Fibroblast of gingiva (primary cell): ENCODE data around the gene NHERF1.

Source experiments
- DNase-seq: peaks from one replicate; pipeline ENCODE4 v3.0.0-alpha.2; 2011; ENCODE audit warnings: low read depth

Gene NHERF1

DNA sequence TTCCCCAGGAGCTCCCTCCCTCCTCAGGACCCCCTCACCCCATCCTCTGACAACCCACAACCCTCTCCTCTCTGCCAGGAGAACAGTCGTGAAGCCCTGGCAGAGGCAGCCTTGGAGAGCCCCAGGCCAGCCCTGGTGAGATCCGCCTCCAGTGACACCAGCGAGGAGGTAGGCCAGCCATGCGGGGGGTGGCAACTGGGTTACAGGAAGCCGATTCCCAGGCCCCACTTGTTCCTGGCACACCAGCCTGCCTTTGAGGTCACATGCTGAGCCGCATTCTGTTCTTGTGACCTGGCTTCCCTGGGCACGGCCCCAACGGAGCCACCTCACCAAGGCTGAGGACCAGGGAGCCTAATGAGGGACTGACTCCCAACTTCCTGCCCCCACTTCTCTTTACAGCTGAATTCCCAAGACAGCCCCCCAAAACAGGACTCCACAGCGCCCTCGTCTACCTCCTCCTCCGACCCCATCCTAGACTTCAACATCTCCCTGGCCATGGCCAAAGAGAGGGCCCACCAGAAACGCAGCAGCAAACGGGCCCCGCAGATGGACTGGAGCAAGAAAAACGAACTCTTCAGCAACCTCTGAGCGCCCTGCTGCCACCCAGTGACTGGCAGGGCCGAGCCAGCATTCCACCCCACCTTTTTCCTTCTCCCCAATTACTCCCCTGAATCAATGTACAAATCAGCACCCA, 19.8 kb downstream of the NHERF1 start:
- DNase-seq: peak; percentile 92

DNA sequence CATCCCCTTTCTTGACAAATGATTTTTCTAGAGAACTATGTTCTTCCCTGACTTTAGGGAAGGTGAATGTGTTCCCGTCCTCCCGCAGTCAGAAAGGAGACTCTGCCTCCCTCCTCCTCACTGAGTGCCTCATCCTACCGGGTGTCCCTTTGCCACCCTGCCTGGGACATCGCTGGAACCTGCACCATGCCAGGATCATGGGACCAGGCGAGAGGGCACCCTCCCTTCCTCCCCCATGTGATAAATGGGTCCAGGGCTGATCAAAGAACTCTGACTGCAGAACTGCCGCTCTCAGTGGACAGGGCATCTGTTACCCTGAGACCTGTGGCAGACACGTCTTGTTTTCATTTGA, 20.3 kb downstream of the NHERF1 start:
- DNase-seq: no peak

DNA sequence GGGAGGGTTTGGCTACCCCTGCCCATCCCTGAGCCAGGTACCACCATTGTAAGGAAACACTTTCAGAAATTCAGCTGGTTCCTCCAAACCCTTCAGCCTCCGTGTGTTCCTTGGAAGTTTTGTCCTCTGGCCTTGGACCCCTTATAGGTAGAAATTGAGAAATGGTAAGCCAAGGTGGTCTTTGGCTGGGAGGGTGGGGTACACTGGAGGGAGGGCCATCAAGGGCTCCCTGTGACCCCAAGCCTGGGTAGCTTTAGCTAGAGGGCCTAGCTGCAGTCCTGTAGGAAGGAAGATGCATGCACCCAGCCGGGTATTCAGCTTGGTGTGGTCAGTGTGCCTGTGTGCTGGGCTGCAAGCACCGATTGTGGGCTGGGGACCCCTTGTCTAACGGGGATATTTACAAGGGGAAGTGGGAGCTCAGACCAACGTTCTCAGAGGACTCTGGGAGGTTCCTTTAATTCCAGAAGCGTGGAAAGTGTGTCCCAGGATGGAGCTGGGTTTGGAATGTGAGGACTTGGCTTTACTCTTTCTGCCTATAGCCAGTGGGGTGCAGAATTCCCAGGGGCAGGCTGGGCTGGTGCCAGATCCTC, 20.9 kb downstream of the NHERF1 start:
- DNase-seq: no peak

DNA sequence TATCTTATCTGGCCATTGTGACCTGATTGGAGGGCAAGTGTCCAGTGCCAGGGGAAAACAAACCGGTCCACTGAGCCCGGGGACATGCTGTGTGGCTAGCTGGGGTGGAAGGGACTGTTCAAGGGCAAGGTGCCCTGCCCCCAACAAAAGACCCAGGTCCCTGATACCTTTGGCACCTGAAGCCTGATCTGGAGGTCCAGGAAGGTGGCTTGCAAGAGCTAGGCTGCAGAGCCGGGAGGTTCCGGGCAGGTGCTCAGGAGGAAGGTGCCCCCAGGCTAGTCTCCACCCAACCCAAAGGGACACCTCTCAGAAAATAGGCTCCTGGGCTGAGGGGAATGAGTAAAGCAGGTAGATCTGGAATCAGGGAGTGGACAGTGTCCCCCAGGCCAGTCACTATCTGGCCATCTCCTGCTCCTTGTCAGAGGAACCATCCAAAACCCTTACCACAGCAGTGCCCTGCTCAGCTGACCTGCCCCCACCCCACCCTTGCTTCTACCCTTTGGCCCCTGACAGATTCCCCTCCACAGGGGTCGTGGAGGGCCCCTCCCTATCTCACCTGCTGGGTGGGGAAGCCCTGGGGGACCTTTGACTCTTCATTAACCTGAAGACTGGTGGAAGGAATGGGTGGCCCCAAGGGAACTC, 21.5 kb downstream of the NHERF1 start:
- no peak for DNase-seq

DNA sequence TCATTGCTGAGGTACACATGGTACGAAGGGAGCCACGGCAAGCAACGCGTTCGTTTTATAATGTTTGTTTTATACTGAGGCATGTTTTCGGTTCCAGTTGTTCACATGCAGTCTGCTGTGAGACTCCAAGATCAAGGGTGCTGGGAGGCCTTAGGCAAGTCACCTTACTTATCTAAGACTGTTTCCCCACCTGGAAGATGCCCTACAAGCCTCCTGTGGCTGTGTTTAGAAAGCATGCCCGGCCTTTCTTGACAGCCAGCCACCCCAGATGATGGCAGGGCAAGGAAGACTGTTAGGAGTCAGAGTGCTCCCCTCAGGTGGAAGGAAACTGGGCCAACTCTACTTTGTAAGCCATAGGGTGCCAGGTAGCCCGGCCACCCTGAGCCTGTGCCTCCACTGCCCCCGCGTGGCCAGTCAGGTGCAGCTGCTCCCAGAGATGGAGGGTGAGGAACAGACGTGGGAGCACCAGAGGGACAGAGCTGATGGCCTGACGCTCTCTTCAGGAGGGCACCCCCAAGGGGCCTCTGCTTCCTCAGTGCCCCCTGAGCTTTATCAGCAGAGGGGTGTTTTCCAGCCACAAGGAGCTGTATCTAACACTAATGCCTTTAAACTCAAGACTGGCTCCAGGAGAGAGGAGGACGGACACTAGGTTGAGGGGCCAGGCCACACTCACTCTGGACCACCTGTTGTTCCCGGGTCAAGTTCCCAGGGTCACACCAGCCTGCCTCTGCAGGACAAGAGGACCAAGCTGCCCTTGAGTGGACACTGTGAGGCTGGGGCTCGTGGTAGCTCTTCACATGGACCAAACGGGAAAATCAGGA, 22.3 kb downstream of the NHERF1 start:
- DNase-seq: no peak

DNA sequence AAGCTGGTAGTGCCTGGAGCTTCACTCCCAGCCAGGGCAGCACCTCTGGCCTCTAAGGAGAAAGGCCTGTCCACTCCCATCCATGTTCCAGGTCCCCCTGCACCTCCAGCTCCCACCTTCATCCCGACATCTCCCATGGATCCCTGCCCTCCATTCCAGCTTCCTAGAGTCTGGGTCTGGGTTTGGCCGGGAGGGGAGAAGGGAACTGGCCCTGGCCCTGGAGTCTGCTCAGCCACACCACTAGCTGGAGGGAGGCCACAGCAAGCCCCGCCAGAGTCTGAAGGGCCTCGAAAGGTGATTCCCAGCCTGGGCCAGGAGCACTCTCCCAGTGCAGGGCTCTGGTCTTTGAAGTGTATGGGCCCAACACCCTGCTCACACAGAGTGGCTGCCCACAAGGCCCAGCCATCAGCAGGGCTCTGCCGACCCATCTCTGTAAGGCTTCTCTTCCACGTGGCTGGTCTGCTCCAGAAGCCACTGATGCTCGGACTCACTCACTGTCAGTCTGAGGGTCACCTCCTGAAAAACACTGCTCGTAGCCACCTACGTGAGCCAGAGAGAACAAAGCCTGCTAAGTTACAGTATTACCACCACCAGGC, 23.0 kb downstream of the NHERF1 start:
- DNase-seq: no peak

DNA sequence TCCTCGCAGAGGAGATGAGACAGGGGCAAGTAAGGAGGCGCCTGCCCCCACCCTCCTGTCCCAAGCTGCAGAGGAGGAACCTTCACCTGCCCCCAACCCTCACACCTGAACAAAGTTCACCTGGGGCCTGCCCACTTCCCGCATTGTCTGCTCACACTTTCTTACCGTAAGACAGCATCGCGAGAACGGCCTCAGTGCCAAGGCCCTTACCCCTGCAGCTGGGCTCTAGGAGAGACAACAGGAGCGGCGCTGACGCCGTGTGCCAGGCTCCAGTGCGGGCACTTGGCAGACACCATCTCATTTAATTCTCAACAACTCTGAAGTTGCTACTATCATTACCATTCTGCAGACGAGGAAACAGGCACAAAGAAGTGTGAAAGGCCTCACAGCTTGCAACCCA, 23.6 kb downstream of the NHERF1 start:
- DNase-seq: no peak

DNA sequence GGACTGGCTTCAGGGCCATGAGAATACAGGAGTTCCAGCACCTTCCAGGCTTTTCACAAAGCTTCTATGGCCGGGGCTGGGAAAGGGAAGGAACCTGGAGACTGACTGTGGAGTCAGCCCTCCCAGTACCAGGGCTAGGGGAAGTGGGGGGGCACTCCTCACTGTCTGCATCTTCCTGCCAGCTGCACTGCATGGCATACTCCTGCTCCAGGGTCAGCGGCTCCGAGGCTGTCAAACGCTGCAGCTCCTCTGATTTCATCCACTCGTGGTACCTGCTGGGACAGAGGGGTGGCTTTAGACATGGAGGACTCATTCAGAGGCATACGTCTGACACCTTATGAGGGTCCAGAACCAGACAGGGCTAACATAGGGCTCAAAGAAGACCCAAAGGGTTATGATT, 25.0 kb downstream of the NHERF1 start:
- no peak for DNase-seq

DNA sequence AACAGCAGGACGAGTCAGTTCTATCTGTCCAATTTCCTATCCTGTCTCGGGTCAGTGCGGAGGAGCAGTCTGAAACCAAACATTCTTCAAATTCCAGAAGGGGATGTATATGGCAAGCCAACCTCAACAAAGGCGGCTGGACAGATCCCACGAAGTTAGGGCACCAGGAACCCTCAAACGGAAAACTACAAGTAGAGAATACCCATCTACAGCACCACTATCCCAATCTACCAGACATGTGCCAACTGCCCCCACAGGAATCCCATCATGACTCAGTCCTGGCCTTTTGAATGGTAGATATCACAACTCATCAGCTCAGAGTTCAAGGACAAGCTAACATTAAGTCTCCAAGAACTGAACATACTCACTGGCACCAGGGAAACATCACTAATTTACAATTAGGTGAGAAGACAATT, 25.5 kb downstream of the NHERF1 start:
- peak; percentile 33 for DNase-seq

DNA sequence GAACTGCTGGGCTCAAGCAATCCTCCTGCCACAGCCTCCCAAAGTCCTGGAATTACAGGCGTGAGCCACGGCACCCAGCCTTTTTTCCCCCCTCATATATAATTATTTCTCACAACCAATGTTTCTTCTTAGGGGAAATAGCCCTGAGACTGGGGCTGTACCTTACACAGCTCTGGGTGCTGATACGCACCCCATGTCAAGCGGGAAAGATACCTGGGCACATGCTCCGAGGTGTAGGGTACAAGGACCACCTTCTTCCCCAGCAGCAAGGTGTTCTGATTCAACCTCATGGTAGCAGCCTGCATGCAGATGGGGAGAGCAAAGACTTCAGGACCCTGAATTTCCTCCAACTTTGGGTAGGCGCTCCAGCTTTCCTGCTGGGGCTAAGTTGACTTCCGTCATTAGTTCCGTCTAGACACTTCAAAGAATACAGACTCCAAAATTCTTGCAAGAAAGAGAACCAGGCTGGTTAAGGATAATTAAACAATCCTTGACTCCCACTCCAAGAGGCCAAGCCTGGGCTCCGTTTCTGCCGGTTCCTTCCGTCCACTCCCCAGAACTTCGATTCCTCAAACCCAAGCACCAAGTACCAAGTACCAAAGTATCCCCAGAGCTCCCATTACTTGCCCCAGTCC, 27.1 kb downstream of the NHERF1 start:
- no peak for DNase-seq

DNA sequence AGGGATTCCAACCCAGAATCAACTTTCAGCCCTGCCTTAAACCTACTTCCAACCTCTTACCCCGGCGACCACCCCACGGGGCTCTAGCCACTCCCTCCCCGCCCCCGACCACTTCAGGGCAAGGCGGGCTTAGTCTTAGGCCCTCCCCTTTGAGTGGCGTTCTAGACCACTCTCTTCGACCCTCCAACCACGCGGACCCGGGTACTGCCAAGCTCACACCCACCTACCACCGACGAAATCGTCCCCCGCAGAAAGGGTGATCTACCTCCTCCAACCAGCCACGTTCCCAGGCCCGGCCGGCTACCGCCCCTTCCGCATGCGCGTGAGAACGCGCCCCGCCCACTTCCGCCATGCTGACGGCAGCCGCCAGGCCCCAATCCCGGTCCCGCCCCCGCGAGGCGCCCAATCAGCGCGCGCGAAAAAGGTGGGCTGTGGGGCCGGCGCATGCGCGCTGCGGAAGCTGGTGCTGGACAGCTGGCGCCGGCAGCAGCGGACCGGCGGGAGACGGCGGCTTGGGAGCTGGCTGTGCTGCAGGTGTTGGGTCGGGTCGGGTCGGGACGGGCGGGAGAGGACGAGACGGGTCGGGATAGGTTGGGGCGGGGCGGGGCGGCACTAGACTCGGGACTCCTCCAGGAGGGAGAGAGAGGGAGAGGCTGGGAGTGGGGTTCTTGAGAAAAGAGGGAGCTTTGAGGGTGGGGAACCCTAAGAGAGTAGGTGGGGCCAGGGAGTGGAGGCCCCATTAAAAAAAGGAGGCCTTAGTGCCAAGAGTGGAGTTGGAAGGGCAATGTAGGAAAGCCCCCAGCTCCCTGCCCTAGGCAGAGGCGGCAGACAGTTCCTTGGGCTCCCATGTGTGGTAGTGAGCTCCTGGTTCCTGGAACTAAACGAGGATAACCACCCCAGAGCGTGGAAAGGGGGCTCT, 27.9 kb downstream of the NHERF1 start, which contains the start of gene NAT9:
Gene NAT9 (minus strand): TSS at position 302 of the 919 bp plus-strand sequence. CDS start 647 bp downstream, outside the sequence.
- DNase-seq: peak; percentile 93

DNA sequence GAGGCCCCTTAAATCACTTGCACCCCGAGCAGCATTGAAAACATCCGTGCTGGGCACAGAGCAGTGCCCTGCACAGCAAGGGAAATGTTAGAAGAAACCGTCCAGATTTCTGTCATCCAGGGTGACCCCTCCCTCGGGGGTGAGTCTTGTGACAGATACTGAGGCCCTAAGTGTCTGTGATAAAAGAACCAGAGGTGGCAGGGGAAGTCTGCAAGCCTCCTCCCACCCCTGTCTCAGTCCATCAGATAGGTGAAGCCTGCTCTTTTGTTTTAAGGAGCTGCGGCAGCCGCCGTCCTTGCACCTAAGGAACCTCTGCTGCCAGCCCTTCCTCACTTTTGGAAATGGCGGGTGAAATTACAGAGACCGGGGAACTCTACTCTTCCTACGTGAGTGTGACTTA, 28.6 kb downstream of the NHERF1 start:
- no peak for DNase-seq

DNA sequence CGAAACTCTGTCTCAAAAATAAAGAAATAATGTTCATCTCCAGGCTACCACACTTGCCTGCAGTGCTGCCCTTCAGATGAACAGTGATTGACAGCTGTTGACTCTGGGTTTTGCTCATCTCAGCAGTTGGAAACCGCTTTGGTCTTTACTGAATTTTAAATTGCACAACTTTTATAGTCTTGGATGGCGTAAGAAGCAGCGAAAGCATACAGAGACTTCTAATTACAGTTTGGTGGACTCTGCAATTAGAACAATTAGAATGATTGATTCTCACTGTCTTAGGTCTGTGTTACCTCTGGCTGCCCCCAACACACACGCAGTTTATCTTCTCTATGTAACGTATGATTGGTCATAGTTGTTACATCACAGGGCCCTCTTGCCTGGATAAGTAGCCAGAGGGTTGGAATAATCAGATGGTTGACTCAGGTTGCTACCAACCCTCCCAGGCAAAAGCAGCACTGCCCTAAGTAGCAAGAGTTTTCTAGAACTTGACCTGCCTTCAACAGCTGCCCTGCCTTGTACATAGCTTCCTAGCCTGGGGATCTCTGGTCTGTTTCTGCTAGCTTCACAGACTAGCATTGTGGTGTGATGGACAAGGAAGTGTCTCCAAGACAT, 29.6 kb downstream of the NHERF1 start:
- DNase-seq: no peak

DNA sequence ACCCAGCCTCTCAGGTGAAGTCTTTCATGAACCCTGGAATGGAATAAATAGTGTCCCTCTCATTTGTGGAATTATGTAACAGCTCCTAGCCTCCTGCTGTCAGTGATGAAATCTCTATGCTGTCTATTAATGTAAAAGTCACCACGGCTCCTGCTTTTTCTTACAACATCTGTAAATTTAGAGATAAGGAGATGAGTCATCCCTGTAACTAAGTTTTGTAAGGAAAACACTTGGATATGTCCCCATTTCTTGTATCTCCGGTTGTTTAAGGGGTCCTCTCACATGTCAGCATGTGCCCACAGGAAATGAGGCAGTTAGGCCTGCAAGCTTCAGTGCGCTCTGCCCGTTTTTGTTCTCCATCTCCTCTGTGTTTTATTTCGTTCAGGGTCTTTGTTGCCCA, 30.5 kb downstream of the NHERF1 start:
- DNase-seq: no peak

DNA sequence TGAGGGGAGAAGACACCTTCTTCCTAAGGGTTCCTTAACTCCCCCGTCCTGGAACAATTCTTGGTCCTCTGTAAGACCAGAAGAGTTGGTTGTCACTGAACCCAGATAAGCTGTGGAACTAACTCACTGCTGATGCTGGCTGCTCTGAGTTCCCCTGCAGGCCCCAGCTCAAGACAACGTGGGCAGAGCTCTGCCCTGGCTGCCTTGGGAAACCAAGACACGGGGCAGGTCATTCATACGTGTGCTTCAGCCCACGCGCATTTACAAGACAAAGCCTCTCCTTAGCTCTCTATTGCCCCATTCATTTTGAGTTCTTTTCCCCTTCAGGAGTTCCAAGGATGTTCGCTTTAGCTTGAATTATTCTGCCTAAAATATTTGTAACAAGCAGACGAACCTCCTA, 31.1 kb downstream of the NHERF1 start:
- no peak for DNase-seq

DNA sequence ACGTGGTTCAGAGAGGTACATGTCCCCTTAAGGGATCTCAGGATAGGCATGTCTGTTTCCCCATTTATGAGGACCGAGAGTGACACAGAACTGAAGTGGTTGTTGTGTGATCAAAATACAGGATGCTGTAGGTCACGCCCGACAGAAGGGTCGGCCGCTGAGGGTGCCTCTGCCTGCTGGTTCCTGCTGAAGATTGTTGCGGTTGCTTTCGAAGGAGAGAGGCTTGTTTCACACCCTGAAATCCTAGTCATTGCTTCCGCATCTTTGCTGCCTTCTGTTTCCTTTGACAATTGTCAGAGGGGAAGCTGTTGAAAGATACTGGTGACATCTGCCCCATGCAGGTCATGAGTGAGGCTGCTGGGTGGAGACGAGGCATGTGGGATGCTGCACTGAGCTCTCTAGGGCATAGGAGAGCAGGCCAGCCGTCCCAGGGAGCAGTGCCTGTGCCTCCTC, 31.5 kb downstream of the NHERF1 start:
- DNase-seq: no peak

DNA sequence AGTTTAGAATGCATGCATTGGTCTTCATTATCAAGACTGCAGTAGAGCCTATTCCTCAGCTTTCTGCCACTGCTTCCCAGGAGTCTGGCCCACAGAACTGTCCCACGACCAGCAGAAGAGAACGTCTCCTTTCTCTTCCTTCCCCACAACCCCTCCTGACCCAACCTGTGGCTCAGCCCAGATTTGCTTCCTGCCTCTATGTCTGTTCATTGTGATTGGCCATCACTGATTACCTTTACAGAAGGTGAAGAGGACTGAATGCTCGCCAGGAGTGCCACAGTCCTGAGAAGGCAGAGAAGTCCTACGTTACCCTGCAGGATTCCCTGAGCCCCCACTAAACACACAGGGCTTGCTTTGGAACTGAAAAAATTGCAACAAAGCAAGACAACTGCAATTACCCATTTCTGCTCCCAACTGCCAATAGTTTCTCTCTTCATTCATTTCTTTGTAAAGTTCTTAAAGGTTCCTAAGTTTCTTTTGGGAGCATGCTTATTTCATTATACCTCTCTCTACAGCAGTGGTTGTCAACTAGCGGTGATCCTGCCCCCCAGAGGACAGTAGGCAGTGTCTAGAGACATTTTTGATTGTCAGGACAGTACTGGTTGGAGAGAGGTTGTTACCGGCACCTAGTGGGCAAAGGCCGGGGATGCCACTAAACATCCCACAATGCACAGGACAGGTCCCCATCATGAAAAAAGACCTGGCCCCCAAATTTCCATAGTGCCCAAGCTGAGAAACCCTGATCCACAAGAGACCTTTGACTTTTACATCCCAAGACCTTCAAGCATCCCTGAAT, 32.2 kb downstream of the NHERF1 start:
- DNase-seq: no peak

DNA sequence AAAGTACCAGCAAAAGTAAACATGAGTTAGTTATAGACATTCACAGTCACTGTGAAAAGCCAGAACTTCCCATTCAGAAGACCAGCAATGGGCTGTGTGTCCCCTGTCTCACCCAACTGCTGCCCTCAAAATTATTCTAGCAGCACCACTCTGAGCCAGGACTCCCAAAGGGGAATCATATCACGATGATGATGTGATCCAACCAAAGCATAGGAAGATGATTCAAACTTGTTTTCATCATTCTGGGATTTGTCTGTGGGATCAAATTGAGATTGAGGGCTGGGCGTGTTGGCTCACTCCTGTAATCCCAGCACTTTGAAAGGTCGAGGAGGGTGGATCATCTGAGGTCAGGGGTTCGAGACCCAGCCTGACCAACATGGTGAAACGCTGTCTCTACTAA, 34.1 kb downstream of the NHERF1 start:
- DNase-seq: no peak

DNA sequence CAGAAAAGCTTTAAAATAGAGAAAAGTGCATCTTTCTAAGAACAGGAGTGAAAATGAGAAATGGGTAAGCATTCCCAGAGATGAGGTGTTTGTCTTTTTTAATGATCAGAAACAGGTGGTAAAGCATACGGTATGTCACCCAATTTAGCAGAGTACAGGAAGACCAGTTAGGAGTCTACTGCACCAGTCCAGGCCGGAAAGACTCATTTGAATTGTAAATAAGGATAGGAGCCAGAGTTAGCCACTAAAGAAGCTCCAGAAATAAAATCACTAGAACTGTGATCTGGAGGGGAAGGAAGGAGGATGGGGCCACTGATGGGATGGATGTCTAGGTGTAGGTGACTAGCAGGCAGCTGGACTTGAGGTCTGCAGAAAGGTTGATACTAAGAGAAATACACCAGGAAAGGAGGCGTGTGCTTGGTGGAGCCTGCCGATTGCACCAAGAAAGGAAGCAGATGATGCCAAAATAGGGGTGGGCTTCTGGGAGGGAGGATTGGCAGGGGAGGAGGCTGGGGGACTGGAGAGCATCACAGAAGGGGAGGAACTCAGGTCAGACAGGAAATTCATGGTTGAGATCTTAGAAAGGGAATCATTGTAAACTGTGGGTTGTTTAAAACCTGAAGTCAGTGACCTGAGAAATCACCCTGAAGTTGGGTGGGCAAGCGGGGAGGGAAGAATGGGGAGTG, 35.8 kb downstream of the NHERF1 start:
- no peak for DNase-seq
